G401.6 (cell line): ENCODE data around the gene RTTN.
A peak's percentile ranks its signal among the peaks of the same experiment; 100 is the strongest.

ENCODE experiments used
- FAIRE-seq: peaks from 2 replicates; lab custom pipeline; 2012; peaks lifted over from hg19 to GRCh38; lab: Jason Lieb, UNC

The RTTN gene

GRCh38 chr18:70197026-70197425 lies 8.5 kb downstream of the RTTN start:
- FAIRE-seq, result no peak

DNA sequence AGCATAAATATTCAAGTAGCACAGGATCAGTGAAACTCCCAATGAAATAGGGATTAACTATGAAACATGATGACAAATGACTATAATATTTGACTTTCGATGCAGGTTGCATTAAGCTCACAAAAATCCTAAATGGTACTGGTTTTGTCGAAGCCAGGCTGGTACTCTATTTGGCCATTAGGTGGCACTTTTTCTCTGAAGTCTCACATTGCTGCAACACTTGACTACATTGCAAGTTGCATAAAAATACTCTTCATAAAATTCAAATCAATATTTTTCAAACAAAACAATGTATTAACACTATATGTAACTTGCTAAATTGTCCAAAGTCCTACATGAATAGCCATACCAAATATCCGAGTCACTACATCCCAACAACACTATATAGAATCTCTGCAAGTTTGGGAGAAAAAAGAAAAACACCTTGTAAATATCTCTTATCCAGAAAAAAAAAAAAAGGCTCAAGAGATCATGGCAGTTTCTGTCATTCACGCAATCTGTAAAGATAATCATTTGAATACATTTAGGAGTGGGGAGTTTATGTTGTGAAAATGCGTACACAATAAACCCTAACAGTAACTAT lies 9.5 kb downstream of the RTTN start:
- peak; percentile 74 for FAIRE-seq

DNA sequence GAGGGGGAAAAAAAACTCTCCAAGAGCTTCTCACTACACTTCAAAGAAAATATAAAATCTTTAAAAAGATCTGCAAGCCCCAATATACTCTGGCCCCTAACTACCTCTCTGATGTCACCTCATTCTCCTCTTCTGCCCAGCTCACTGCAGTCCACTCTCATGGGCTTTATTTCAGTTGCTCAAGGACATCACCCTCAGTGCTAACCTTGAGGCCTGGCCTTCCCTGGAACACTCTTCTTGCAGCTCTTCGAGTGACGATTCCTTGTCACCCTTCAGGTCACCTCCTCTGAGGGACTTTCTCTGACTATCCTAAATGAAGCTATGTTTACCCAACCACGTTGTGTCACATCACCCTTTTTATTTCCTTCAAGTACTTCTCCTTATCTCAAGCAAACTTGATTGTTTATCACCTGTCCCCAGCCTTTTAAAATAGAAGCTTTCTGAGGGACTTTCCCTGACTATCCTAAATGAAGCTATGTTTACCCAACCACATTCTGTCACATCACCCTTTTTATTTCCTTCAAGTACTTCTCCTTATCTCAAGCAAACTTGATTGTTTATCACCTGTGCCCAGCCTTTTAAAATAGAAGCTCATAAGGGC lies 10.4 kb downstream of the RTTN start:
- FAIRE-seq, result no peak

GRCh38 chr18:70194227-70194890 lies 11.1 kb downstream of the RTTN start:
- no peak for FAIRE-seq

- no peak for FAIRE-seq
Measured at GRCh38 chr18:70190529-70190928, 15.0 kb downstream of the RTTN start.

DNA sequence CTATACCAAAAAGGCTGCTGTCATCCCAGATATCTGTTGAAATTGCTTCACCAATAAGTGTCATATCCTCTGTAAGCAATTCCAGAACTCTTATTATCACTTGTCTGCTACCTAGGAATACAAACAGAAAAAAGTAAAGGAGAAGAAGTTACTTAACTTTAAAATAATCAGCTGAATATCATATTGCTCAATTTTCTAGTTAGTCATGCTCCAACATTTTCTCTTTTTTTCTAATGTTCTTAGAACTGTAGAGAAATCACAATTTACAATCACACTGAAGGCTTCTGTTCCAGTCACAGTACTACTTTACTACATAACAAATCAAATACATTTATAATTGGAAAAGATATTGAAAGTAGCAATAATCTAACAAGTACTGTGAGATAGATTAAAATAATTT lies 17.4 kb downstream of the RTTN start:
- FAIRE-seq, result no peak

- no peak for FAIRE-seq
Measured at GRCh38 chr18:70183441-70183840, 22.0 kb downstream of the RTTN start.

DNA sequence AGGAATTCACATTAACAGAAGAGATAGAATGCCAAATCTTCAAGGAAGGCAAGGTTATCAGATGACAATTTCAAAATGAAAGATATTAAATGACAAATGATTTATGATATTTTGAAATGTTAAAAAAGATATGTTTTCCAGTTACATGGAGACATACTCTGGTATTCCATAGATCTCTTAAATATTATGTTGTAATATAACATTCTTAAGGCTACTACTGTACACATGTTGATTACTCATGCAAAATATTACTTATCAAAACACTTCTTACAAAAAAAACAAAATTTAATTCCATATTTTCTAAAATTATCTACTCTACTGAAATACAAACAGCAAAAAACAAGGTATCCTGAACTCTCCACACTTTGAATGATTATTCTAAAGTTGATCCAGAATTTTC lies 22.9 kb downstream of the RTTN start:
- no peak for FAIRE-seq

GRCh38 chr18:70181725-70182124 lies 23.8 kb downstream of the RTTN start:
- no peak for FAIRE-seq

GRCh38 chr18:70181015-70181414 lies 24.5 kb downstream of the RTTN start:
- no peak for FAIRE-seq

DNA sequence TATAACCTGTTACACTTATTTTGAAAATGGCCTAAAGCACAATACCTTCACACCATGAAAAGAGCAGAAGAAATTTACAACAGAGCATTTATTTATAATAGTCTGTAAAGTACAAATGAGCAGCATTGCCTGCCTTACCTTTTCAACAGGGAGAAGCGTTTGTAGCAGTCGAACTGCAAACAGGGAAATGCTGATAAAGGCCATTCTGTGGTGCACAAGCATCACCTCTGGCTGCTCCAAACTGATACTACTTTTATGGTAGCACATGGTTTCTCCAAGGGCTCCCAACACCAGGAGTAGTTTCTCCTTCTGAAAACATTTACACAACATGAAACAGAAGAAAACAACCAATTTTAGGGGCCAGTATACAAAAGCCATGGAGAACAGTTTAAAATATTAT lies 28.9 kb downstream of the RTTN start:
- FAIRE-seq, result no peak

- no peak for FAIRE-seq
Measured at GRCh38 chr18:70175216-70175615, 30.3 kb downstream of the RTTN start.

- peak; percentile 90 for FAIRE-seq
Measured at GRCh38 chr18:70172225-70172624, 33.3 kb downstream of the RTTN start.

DNA sequence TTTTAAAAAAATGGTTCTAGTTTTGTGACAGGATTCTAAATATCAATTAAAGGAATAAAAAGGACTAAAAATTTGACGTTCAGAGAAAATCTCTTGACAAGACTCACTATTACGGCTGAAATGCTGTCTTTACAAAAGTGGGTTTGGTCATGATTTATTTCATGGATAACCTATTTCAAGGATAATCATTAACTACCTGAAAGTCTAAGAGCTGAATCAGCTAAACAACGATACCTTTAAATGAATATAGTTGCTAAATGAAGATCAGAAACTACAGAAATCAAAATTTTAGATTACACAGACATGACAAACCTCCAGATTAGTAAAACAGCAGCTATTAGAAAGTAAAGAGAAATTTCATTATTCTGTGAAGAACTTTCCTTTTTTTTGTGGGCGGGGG lies 35.7 kb downstream of the RTTN start:
- no peak for FAIRE-seq

DNA sequence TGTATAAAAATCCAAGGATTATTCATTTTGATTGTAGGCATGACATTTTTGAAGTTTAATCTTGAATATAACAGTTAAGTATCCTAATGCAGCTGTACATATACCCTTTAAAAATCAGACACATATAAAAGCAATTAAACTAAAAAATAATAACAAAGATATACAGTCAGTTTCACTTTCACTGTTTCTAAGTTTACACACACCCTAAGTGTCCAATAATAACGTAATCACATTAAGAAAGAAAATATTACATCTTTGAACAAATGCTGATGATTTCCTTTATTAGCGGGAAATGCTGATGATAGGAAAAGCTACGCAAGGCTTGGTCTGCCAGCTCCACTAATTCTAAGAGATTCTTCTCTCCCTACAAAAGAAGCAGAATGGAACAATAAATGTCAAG lies 38.8 kb downstream of the RTTN start:
- no peak for FAIRE-seq

- FAIRE-seq, result no peak
Measured at GRCh38 chr18:70165936-70166335, 39.6 kb downstream of the RTTN start.

GRCh38 chr18:70160073-70160678 lies 45.3 kb downstream of the RTTN start:
- FAIRE-seq, result no peak

GRCh38 chr18:70158992-70159717 lies 46.3 kb downstream of the RTTN start:
- no peak for FAIRE-seq

DNA sequence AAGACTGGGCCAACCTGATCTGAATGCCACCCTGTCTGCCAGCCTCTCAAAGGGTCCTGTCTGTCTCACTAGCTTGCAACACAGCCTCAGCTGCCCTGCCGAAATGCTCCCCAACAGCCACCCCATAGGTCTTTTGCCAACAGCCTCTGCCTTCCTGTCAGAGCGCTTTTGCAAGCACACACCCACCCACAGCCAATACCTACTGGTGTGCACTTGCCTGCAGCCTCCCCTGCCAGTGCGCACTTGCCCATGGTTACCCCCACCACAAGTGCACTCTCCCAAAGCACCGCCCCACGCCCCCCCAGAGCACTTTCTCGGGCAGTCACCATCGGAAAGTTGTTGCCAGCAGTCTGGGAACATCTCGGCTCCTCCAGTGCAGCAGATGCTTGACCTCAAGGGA lies 48.6 kb downstream of the RTTN start:
- no peak for FAIRE-seq

DNA sequence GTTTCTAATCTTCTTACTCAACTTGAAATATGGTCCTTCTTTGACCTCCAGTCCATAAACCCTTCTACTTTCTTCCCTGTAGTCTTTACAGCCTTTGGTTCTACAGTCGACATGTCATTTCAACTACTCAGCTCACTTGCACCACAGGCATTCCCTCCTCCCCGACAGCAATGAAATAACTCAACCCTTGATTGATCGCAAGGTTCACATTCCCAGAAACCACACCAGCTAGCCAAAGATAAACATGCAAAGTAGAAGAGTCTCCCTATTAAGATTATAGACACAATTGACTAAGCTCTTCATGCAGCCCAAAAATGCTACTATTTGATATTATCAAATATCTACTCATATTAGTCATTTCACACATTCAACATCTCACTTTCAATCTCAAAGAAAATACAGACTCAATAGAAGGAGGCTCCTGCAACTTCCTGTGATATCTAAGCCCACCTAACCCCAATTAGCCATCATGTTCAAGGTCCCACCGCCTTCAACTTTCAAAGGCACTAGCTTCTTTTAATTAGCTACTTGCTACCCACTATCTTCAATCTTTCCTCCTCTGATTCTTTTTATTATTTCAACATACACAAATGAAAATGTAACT lies 50.8 kb downstream of the RTTN start:
- no peak for FAIRE-seq

DNA sequence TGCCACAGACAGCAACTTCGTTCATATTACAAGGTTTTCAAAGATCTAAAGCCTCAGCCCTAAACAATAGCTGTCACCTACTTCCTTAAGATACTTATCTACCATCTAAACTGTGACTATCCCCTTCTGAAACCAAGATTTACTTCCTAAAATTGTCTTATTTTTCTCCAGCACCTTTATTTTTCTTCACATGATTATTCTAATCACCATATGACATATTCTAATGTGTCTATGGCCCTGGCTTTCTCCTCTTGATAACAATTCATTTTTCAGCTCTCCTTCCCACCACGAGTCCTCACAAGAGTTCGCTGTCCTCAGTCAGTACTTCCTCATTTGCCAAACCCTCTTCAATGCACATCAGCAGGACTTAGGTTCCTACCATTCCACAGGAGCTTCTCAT lies 53.9 kb downstream of the RTTN start:
- no peak for FAIRE-seq

- no peak for FAIRE-seq
Measured at GRCh38 chr18:70149616-70150301, 55.7 kb downstream of the RTTN start.
